Placental pericyte (primary cell): ENCODE data around the gene EIF4H. TPM values are rescaled to one million over a fixed set of nuclear protein-coding genes. Genes with fewer than 3 reads are reported as not detected.
A peak's percentile ranks its signal among the peaks of the same experiment; 100 is the strongest.

ENCODE experiments used
- small RNA-seq: library from RNA; depleted of rRNA; stranded (forward); fragments of <200 nt; gene quantifications from one replicate; pipeline ENCODE3, GENCODE V24; 2012; ENCODE audit warnings: low replicate concordance
- total RNA-seq: library from RNA; depleted of rRNA; stranded (reverse); fragments of >200 nt; gene quantifications from 2 replicates; pipeline ENCODE4 v1.2.3, GENCODE V29; 2012

Gene EIF4H
- 312 and 413 TPM in 2 replicates for total RNA-seq

GRCh38 chr7:74173866-74174605 is at the start of gene EIF4H:
TSS of gene EIF4H (plus strand) at chr7:74174356. CDS start at chr7:74174384, 28 bp downstream.

Small RNA genes within 50 kb of the gene (small RNA-seq; reads per million reads assigned to genes)
- 31.8 reads per million, percentile 97 among the genes with 10 or more reads in this experiment for gene MIR590

Other genes starting within 250 kb of the EIF4H start
- gene ELN, start 146.2 kb upstream of the EIF4H start, total RNA-seq, result 0.86 TPM in 1 of 2 replicates, not detected in the other
- 92.1 and 94.5 TPM in 2 replicates for gene LIMK1, start 90.6 kb upstream of the EIF4H start, total RNA-seq
- gene LAT2, start 35.6 kb downstream of the EIF4H start, total RNA-seq, result 0.72 and 1.1 TPM in 2 replicates
- gene RFC2, start 80.0 kb downstream of the EIF4H start, total RNA-seq, result 10.5 and 42.2 TPM in 2 replicates
- gene CLIP2, start 115.1 kb downstream of the EIF4H start, total RNA-seq, result 69.2 and 111 TPM in 2 replicates